ENCODE data around the gene MYLK4.

MYLK4 gene

DNA sequence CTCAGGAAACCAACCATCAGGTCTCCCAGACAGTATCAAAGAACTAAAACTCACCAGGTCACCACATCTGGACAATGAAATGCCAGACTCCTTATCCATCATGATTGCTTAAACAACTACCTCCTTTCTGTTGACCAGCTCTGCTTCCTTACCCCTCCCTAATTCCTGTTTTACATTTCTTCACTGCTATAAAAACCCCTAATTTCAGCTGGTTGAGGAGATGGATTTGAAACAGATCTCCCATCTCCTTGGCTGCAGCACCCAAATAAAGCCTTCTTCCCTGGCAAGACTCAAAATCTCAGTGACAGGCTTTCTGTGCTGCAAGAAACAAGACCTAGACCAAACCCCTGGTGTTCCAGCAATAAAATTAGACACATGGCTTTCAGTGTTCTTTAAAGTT lies 40.3 kb downstream of the MYLK4 start:
- no peaks in the 10 kb centered on the region for H3K27me3 ChIP-seq (ENCODE audit: low read depth)
- H3K9me3 ChIP-seq = peaks cover 10% of the 10 kb centered on the region
- in situ Hi-C loops (cut with MboI; ENCODE audit: low sequenced_read_pairs) = no loop called here
- no peak for DNase-seq (ENCODE audit: low spot score in 2 of 2)
- H3K4me1 ChIP-seq = no peaks in the 10 kb centered on the region
- no peaks in the 10 kb centered on the region for H3K36me3 ChIP-seq (replicated peaks)
- no peak overlapping the region for H3K4me3 ChIP-seq

DNA sequence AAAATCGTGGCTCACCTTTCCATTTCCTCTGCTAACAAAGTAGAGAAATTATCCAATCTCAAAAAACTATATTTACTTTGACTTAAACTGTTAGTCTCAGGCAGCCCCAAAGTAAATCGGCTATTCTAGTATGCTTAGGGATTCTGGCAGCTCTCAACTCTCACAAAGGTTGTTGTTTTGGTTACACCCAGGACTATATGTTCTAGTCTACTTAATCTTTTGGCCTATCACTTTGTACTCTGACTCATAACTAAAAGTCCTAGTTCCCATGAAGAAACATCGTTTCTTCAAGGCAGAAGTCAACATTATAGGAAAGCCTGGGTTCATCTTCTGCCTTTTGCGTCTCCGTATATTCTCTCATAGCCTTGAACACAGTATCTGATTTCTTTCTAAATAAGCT lies 42.3 kb downstream of the MYLK4 start:
- Histone ChIP-seq H3K36me3 (replicated peaks) (no peaks in the 10 kb centered on the region), H3K9me3 (peaks cover 10% of the 10 kb centered on the region), H3K27me3 (ENCODE audit: low read depth) (no peaks in the 10 kb centered on the region), H3K4me3 (no peak overlapping the region), H3K4me1 (no peaks in the 10 kb centered on the region)
- DNase-seq (ENCODE audit: low spot score in 2 of 2) = no peak
- in situ Hi-C loops (cut with MboI; ENCODE audit: low sequenced_read_pairs) = no loop called here

DNA sequence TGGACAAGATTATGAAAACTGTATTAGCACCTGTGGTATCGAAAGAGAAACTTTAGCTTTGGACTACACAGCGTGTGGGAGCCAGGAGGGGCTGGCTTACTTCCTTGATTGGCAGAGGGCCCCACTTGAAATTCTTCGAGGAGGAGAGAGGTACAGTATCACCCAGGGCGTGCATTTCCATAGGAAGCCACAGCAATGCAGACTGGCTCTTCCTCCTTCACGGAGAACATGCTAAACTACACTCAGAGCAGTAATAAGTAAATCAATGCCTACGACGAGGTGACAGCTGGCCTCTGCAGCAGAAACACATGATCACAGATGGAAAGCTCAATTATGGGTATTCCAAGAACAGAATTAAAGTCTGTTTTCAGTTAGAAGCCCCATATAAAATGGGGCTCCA lies 44.2 kb downstream of the MYLK4 start:
- Histone ChIP-seq H3K27me3 (ENCODE audit: low read depth) (no peaks in the 10 kb centered on the region), H3K4me3 (no peak overlapping the region), H3K4me1 (no peaks in the 10 kb centered on the region), H3K36me3 (replicated peaks) (no peaks in the 10 kb centered on the region), H3K9me3 (peaks cover 10% of the 10 kb centered on the region)
- no peak for DNase-seq (ENCODE audit: low spot score in 2 of 2)
- in situ Hi-C loops (cut with MboI; ENCODE audit: low sequenced_read_pairs) = no loop called here

DNA sequence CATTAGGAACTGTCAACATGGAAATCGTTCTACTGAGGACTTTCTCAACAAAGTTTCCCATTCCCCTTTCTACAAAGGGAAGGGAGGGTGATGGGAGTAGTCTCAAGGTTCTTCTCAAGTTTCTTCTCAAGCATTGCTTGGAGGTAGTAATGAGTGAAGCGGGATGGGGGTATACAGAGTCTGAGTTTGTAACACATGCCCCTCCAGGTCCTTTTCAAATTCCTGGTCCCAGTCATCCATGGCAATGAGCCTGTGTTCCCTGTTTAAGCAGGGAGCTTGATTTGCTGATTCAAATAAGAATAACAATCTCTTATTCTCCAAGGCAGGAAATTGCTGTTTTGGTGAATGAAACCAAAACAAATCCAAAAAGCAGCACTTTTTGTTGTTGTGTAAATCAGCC lies 45.5 kb downstream of the MYLK4 start:
- H3K4me1 ChIP-seq = no peaks in the 10 kb centered on the region
- no peak for DNase-seq (ENCODE audit: low spot score in 2 of 2)
- no peaks in the 10 kb centered on the region for H3K36me3 ChIP-seq (replicated peaks)
- H3K27me3 ChIP-seq (ENCODE audit: low read depth) = no peaks in the 10 kb centered on the region
- no peak overlapping the region for H3K4me3 ChIP-seq
- in situ Hi-C loops (cut with MboI; ENCODE audit: low sequenced_read_pairs) = no loop called here
- H3K9me3 ChIP-seq = no peaks in the 10 kb centered on the region; the same call in 1 of the 2 replicates

DNA sequence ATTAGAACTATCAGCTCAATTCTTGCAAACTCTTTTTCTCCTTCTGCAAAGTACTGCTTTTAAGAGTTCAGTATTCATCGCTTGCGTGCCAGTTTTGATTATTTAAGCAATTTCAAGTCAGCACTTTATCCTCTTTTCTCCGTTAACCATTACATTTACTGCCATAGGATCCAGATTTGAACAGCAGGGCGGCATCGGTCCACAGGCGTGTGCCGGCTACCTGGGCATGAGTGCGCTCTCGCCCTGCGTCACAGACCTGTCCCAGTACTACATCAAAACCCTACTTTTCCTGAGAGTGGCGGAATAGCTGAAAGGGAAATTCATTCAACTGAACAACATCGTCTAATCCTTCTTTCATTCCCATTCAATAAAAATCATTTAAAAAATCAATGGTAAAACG lies 53.4 kb downstream of the MYLK4 start:
- Histone ChIP-seq H3K36me3 (replicated peaks) (no peaks in the 10 kb centered on the region), H3K27me3 (ENCODE audit: low read depth) (no peaks in the 10 kb centered on the region), H3K4me1 (no peaks in the 10 kb centered on the region), H3K9me3 (no peaks in the 10 kb centered on the region), H3K4me3 (no peak overlapping the region)
- DNase-seq (ENCODE audit: low spot score in 2 of 2) = no peak
- in situ Hi-C loops (cut with MboI; ENCODE audit: low sequenced_read_pairs) = no loop called here

DNA sequence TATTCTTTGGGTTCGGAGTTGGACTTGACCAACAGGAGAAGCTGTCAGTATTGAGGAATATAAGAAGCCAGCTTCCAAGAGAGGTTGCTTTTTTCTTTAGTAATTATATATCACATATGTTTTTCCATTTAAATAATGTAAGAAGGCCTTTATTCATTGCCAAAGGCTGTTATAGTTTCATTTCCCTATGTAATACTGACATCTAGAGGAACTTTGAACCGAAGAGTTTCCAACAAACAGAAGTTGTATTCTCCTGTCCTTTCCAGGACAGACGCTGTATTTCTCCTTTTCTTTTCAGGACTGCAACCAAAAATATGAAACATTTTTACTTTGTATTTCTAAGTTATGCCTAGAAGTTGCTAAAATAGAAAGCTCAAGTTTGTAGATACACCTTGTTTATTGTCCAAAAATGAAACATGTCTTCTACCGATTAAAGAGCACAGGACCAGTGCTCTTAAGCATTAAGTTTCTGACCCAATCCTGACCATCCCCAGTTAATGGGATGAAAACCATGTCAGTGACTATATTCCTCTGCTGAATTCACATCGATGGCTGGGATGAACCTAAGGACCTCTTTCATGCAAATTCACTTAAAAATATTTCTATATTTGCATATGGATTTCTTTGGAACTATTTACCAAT lies 55.1 kb downstream of the MYLK4 start:
- Histone ChIP-seq H3K36me3 (replicated peaks) (no peaks in the 10 kb centered on the region), H3K9me3 (no peaks in the 10 kb centered on the region), H3K4me3 (no peak overlapping the region), H3K27me3 (ENCODE audit: low read depth) (no peaks in the 10 kb centered on the region), H3K4me1 (no peaks in the 10 kb centered on the region)
- DNase-seq (ENCODE audit: low spot score in 2 of 2) = peak in 1 of 2 experiments; percentile 53
- in situ Hi-C loops (cut with MboI; ENCODE audit: low sequenced_read_pairs) = no loop called here

DNA sequence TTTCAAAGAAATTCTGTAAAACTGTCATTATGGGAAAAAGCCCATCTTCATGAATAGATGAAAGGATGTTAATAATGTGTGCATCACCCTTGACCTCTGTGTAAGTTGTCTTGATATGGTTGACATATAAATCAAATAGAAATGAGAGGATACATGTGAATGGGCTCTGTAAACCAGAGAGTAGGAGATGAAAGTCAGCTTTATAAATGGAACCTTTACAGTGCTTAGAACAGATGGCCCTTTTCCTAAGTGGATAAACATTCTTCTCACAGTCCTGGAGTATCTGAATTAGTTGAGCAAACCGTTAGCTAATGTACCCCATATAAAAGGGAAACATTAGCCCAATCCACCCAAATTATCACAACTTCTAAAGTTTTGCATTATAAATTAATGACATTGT lies 57.5 kb downstream of the MYLK4 start:
- DNase-seq (ENCODE audit: low spot score in 2 of 2) = no peak
- no peak overlapping the region for H3K4me3 ChIP-seq
- H3K27me3 ChIP-seq (ENCODE audit: low read depth) = no peaks in the 10 kb centered on the region
- H3K9me3 ChIP-seq = no peaks in the 10 kb centered on the region
- in situ Hi-C loops (cut with MboI; ENCODE audit: low sequenced_read_pairs) = no loop called here
- H3K36me3 ChIP-seq (replicated peaks) = no peaks in the 10 kb centered on the region
- no peaks in the 10 kb centered on the region for H3K4me1 ChIP-seq

DNA sequence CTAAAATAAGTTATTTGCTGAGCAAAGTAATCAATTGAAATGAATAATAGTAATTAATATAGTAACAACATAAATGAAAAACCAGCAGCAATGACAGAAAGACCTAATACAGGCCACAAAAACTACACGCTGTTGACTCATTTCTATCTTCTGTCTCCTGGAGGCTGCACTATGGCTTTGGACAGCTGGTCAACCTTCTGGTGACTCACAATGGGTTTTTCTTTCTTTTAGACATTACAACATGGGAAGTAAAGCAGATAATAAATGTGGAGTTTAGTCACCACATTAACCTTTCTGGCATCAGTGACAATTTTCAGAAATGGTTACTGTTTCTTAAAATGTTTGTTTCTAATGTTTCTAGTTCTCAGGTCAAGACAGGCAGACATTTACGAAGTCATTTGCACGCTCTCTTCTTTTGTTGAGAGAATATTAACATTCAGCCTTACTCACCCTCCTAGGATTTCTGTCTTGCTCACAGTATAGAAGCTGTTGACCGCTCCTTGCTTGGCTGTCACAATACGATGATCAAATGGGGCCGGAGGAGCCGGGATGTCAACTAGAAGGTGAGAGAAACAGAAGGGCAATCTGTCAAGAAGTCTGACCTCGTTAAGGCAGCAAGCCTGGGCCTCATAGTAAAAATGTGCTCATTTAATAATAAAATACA lies 62.2 kb downstream of the MYLK4 start:
- in situ Hi-C loops (cut with MboI; ENCODE audit: low sequenced_read_pairs) = no loop called here
- no peaks in the 10 kb centered on the region for H3K27me3 ChIP-seq (ENCODE audit: low read depth)
- no peaks in the 10 kb centered on the region for H3K9me3 ChIP-seq
- H3K4me1 ChIP-seq = no peaks in the 10 kb centered on the region
- H3K36me3 ChIP-seq (replicated peaks) = no peaks in the 10 kb centered on the region
- no peak for DNase-seq (ENCODE audit: low spot score in 2 of 2)
- no peak overlapping the region for H3K4me3 ChIP-seq

DNA sequence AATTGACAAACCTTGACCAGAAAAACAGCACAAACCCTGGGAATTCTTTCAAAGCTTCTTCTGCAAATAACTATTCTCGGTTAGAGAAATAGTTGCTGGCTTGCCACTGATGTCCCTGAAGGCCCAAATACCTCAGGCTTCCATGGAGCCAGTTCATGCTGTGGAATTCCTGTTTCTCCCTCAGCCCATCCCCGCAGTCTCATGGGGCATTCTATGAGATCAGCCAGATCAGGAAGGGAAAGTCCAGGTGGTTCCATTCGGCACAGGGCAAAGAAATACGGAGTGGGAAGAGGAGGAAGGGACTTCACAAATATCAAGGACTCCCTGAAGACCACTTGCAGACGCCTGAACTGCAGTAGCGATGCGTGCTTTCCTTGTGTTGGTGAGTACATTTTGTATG lies 63.3 kb downstream of the MYLK4 start:
- in situ Hi-C loops (cut with MboI; ENCODE audit: low sequenced_read_pairs) = no loop called here

DNA sequence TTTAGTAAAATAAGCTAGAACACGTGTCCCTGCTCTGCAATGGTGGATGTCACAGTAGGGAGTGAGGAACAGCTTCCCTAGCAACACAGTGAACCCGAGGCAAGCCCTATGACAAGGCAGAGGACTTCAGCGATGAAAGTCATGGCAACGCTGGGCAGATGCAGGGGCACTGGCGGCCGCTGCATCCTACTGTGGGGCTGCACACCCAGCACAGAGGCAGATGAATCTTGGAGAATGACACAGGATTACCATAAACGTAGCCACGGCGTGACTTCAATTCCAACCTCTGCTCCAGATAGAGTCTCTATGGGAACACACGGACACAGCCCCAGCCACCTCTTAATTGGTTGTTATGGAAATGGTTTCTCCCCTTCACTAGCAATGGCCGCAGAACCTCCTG lies 64.2 kb downstream of the MYLK4 start:
- H3K4me3 ChIP-seq = no peak overlapping the region
- no peaks in the 10 kb centered on the region for H3K4me1 ChIP-seq
- no peaks in the 10 kb centered on the region for H3K9me3 ChIP-seq
- no peaks in the 10 kb centered on the region for H3K27me3 ChIP-seq (ENCODE audit: low read depth)
- no peaks in the 10 kb centered on the region for H3K36me3 ChIP-seq (replicated peaks)
- DNase-seq (ENCODE audit: low spot score in 2 of 2) = no peak
- in situ Hi-C loops (cut with MboI; ENCODE audit: low sequenced_read_pairs) = no loop called here

More for the DNA sequence above, 63.3 kb downstream of the MYLK4 start:
- no peak overlapping the region for H3K4me3 ChIP-seq
- H3K36me3 ChIP-seq (replicated peaks) = no peaks in the 10 kb centered on the region
- no peaks in the 10 kb centered on the region for H3K9me3 ChIP-seq
- no peaks in the 10 kb centered on the region for H3K4me1 ChIP-seq
- DNase-seq (ENCODE audit: low spot score in 2 of 2) = no peak
- no peaks in the 10 kb centered on the region for H3K27me3 ChIP-seq (ENCODE audit: low read depth)

DNA sequence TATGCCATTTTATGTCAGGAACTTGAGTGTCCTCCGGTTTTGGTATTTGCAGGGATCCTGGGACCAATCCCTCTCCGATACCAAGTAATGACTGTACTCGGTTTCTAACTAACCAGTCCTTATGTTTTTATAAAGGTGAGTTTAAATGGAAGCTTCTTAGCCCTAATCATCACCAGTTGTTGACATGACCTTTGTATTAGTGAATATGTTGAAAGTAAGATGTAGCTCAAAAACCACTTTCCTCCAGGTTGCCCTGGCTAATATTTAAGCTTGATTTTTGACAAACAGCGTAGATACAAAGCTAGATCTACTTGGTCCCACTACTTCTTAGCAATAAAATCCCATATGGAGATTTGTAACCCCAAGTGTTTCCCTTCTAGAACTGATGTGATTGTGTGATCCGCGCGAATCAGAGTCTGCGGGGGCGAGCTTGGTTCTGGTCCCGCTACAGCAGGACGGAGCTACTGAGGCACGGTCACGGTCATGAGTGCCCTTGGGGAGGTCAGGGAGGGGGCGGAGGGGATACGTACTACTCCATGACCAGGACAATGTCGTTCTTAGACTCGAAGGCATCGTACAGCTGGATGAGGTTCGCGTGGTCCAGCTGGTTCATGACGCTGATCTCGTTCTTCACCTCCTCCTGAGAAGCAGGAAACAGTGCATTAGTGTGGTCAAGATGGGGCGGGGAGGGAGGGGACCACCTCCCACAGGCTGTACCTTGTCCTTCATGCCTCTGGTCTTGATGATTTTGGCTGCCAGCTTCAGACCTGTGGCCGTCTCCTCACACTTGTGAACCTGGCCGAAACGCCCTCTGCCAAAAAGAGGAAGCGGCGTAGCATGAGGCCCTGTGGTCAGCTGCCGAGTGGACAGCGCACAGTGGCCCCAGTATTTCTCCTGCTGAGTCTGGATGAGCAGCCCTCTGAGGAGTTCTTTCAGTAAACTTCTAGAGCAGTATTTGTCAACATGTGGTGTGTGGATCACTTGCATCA lies 65.7 kb downstream of the MYLK4 start:
- Histone ChIP-seq H3K4me3 (no peak overlapping the region), H3K36me3 (replicated peaks) (no peaks in the 10 kb centered on the region), H3K4me1 (no peaks in the 10 kb centered on the region), H3K9me3 (no peaks in the 10 kb centered on the region), H3K27me3 (ENCODE audit: low read depth) (no peaks in the 10 kb centered on the region)
- DNase-seq (ENCODE audit: low spot score in 2 of 2) = no peak
- in situ Hi-C loops (cut with MboI; ENCODE audit: low sequenced_read_pairs) = no loop called here

DNA sequence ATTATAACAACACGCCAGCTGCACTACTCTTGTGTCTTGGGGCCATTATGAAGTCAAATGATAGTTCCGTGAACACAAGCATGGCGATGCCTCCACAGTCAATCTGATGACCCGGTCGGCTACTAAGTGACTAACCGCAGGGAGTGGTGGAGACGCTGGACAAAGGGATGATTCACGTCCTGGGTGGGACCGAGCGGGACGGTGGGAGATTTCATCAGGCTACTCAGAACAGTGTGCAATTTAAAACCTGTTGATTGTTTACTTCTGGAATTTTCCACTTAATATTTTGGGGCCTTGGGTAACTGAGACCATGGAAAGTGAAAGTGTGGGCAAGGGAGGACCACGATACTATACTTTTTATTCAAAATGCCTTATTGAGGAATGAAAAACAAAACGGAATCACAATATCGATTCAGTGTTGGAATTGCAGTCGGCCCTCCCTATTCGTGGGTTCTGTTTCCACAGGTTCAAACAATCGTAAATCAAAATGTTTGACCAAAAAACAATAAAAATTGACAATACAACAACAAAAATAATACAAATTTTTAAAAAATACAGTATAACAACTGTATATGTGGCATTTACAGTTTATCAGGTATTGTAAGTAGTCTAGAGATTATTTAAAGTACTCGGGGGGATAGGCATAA lies 66.5 kb downstream of the MYLK4 start:
- in situ Hi-C loops (cut with MboI; ENCODE audit: low sequenced_read_pairs) = no loop called here
- Histone ChIP-seq H3K4me3 (no peak overlapping the region), H3K4me1 (peaks cover 5% of the 10 kb centered on the region; the same call in 1 of the 2 replicates), H3K27me3 (ENCODE audit: low read depth) (no peaks in the 10 kb centered on the region), H3K36me3 (replicated peaks) (no peaks in the 10 kb centered on the region), H3K9me3 (no peaks in the 10 kb centered on the region)
- no peak for DNase-seq (ENCODE audit: low spot score in 2 of 2)

DNA sequence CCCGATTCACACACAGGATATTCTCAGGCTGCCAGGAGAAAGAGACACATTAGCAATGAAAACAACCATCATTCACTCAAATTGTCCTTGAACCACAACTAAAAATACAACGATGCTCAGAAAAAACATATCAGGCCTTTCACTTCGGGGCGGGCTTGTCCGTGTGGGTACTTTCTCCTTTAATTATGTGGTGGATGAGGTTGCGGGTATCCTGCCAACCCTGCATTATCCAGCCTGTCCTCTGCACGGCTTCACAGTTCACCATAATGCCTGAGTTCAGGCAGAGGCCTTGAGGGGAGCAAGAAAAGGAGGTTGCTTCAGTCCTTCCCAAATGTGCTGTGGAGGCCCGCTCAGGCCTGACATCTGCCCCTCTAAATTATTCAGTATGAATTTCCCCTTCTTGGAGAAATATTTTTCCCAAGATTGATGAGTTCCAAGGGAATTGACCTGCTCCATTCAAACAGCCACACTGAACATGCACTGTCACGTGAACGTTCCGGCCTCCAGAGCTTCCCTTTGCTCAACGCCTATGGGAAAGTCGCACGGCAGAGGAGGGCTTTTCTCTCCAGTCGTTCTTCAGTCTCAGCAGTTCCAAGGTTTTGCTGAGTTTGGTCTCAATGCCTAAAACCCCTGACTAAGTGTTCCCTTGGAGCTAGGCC lies 70.3 kb downstream of the MYLK4 start:
- in situ Hi-C loops (cut with MboI; ENCODE audit: low sequenced_read_pairs) = no loop called here
- H3K4me3 ChIP-seq = no peak overlapping the region

More for the DNA sequence above, 70.3 kb downstream of the MYLK4 start:
- Histone ChIP-seq H3K36me3 (replicated peaks) (no peaks in the 10 kb centered on the region), H3K27me3 (ENCODE audit: low read depth) (no peaks in the 10 kb centered on the region), H3K4me1 (peaks cover 5% of the 10 kb centered on the region; the same call in 1 of the 2 replicates), H3K9me3 (no peaks in the 10 kb centered on the region)
- DNase-seq (ENCODE audit: low spot score in 2 of 2) = no peak

Measured in HAP-1 (cell line).